Measurements from ENCODE around the gene ARL14EP.

DNA sequence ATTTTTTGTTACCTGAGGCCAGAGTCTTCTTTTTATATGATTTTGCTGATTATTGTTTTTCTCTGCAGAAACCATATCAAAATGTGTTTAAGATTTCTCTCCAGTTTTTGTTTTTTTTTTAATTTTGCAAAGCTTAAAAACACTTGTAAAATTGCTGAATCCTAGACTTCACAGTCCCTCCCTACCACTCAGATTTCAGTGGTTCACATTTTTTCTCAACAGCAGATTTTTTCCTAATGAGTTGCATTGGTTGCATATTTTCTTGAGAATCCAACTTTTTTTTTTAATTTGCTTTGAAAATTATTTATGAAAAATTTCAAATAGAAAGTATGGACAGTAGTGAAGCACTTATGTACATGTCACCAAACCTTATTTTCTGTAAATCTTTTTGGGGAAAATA is 5.8 kb downstream of the ARL14EP start:
- no peak for TF ChIP-seq CTCF (conservative IDR thresholded peaks at IDR 0.05)
- TF ChIP-seq EZH2 (IDR thresholded peaks at IDR 0.05; ENCODE audit: low read depth): no peak
